ENCODE data around the gene WNT7A.

- TF ChIP-seq CTCF (IDR thresholded peaks at IDR 0.05; ENCODE audit: low read length) (no peak), EZH2phosphoT487 (IDR thresholded peaks at IDR 0.05; ENCODE audit: low read length) (no peak), EZH2 (optimal IDR thresholded peaks at IDR 0.05; ENCODE audit: low read depth, low read length) (no peak)
These were observed 78.3 kb downstream of the WNT7A start for GRCh38 chr3:13801361-13802204.
